Measurements from ENCODE around the gene MSH6. TPM values are rescaled to one million over a fixed set of nuclear protein-coding genes. Genes with fewer than 3 reads are reported as not detected.

Gene MSH6
- polyA plus RNA-seq, 1 donor (not counting 4 experiments of a cell fraction or from before 2014, with no cell fraction given), result 35.4 TPM

GRCh38 chr2:47803770-47804169 lies 20.8 kb downstream of the MSH6 start:
- H3K4me3 ChIP-seq (ENCODE audit: control insufficient read depth in 2 of 3, extremely low read depth in 1 of 3, insufficient read depth in 2 of 3, low read depth in 1 of 3, low read length in 3 of 3), result no peak overlapping the region
- H3K9me1 ChIP-seq (ENCODE audit: control insufficient read depth, extremely low read depth, insufficient read depth, low read length), result no peaks in the 10 kb centered on the region
- H3K9ac ChIP-seq (ENCODE audit: control insufficient read depth, extremely low read depth, insufficient read depth, low read length), result no peak overlapping the region
- TF ChIP-seq, protein P1, sequence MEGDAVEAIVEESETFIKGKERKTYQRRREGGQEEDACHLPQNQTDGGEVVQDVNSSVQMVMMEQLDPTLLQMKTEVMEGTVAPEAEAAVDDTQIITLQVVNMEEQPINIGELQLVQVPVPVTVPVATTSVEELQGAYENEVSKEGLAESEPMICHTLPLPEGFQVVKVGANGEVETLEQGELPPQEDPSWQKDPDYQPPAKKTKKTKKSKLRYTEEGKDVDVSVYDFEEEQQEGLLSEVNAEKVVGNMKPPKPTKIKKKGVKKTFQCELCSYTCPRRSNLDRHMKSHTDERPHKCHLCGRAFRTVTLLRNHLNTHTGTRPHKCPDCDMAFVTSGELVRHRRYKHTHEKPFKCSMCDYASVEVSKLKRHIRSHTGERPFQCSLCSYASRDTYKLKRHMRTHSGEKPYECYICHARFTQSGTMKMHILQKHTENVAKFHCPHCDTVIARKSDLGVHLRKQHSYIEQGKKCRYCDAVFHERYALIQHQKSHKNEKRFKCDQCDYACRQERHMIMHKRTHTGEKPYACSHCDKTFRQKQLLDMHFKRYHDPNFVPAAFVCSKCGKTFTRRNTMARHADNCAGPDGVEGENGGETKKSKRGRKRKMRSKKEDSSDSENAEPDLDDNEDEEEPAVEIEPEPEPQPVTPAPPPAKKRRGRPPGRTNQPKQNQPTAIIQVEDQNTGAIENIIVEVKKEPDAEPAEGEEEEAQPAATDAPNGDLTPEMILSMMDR (optimal IDR thresholded peaks at IDR 0.05 in 1 of 3, IDR thresholded peaks at IDR 0.05 in 1 of 3, conservative IDR thresholded peaks at IDR 0.05 in 1 of 3; ENCODE audit: extremely low read depth in 1 of 3, insufficient read depth in 2 of 3, low read length in 3 of 3), result no peak
- H3K27ac ChIP-seq (ENCODE audit: control insufficient read depth, insufficient read depth, low read length), result no peak overlapping the region
- dilution Hi-C loops (cut with MboI; ENCODE audit: extremely low pct_ligation_motif_present, low sequenced_read_pairs), result no loop called here
- H3K36me3 ChIP-seq (ENCODE audit: control insufficient read depth in 2 of 2, extremely low read depth in 1 of 2, insufficient read depth in 2 of 2, low read length in 2 of 2), result peaks cover 18 to 50% of the 10 kb centered on the region in 2 experiments
- FAIRE-seq (no peak), DNase-seq (ENCODE audit: low read depth, low spot score) (no peak)
- no peak overlapping the region for H2AFZ ChIP-seq (ENCODE audit: control insufficient read depth, low read length)
- no peaks in the 10 kb centered on the region for H3K4me1 ChIP-seq (ENCODE audit: control insufficient read depth, extremely low read depth, insufficient read depth, low read length)
- no peaks in the 10 kb centered on the region for H3K27me3 ChIP-seq (ENCODE audit: control insufficient read depth, extremely low read depth, insufficient read depth, low read length)
- no peaks in the 10 kb centered on the region for H3K79me2 ChIP-seq (ENCODE audit: control insufficient read depth, insufficient read depth, low read length)
- no peak overlapping the region for H3K4me2 ChIP-seq (ENCODE audit: control insufficient read depth, extremely low read depth, insufficient read depth, low read depth, low read length)
- H4K20me1 ChIP-seq (ENCODE audit: control insufficient read depth, extremely low read depth, insufficient read depth, low read length), result no peaks in the 10 kb centered on the region
- H3K9me3 ChIP-seq (ENCODE audit: control insufficient read depth, low read depth, low read length), result no peaks in the 10 kb centered on the region

DNA sequence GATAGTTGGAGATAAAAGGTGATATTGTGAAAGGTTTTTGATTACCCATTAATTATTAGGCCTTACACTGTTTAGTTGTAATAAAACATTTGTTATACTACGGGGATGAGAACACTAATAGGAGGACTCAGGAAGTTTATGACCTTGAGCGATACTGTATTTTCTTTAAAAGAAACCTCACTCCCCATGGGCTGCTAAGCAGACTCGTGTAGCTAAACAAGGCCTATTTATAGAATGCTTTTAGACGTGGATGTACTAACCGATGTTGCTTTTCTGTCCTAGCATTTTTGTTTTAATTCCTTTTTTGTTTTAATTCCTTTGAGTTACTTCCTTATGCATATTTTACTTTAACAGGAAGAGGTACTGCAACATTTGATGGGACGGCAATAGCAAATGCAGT lies 22.9 kb downstream of the MSH6 start:
- TF ChIP-seq EZH2 (IDR thresholded peaks at IDR 0.05; ENCODE audit: low read length), result no peak
- TF ChIP-seq, protein P1 (optimal IDR thresholded peaks at IDR 0.05 in 1 of 3, IDR thresholded peaks at IDR 0.05 in 1 of 3, conservative IDR thresholded peaks at IDR 0.05 in 1 of 3; ENCODE audit: extremely low read depth in 1 of 3, insufficient read depth in 2 of 3, low read length in 3 of 3), result no peak
- Histone ChIP-seq H3K4me3 (ENCODE audit: control insufficient read depth in 2 of 3, extremely low read depth in 1 of 3, insufficient read depth in 2 of 3, low read depth in 1 of 3, low read length in 3 of 3) (no peak overlapping the region), H3K9ac (ENCODE audit: control insufficient read depth, extremely low read depth, insufficient read depth, low read length) (no peak overlapping the region), H3K79me2 (ENCODE audit: control insufficient read depth, insufficient read depth, low read length) (no peaks in the 10 kb centered on the region), H3K9me3 (ENCODE audit: control insufficient read depth, low read depth, low read length) (no peaks in the 10 kb centered on the region), H3K4me2 (ENCODE audit: control insufficient read depth, extremely low read depth, insufficient read depth, low read depth, low read length) (no peak overlapping the region), H3K27ac (ENCODE audit: control insufficient read depth, insufficient read depth, low read length) (no peak overlapping the region), H2AFZ (ENCODE audit: control insufficient read depth, low read length) (no peak overlapping the region), H4K20me1 (ENCODE audit: control insufficient read depth, extremely low read depth, insufficient read depth, low read length) (no peaks in the 10 kb centered on the region), H3K9me1 (ENCODE audit: control insufficient read depth, extremely low read depth, insufficient read depth, low read length) (no peaks in the 10 kb centered on the region), H3K4me1 (ENCODE audit: control insufficient read depth, extremely low read depth, insufficient read depth, low read length) (no peaks in the 10 kb centered on the region), H3K36me3 (ENCODE audit: control insufficient read depth in 2 of 2, extremely low read depth in 1 of 2, insufficient read depth in 2 of 2, low read length in 2 of 2) (peaks cover 18 to 40% of the 10 kb centered on the region in 2 experiments), H3K27me3 (ENCODE audit: control insufficient read depth, extremely low read depth, insufficient read depth, low read length) (no peaks in the 10 kb centered on the region)
- FAIRE-seq (no peak), DNase-seq (ENCODE audit: low read depth, low spot score) (no peak)
- dilution Hi-C loops (cut with MboI; ENCODE audit: extremely low pct_ligation_motif_present, low sequenced_read_pairs), result no loop called here
